Right atrium auricular region (tissue), 2 donors: ENCODE measurements around the gene RAB29. TPM values are rescaled to one million over a fixed set of nuclear protein-coding genes. Genes with fewer than 3 reads are reported as not detected.

Experiments used
- DNase-seq: peaks from one replicate; pipeline ENCODE4 v3.0.0-alpha.2; 2019; ENCODE audit warnings: low spot score
- H3K27ac ChIP-seq, 2 donors: fragments of 200-600 bp; sonication (generic); 1 replicate in 1 of 2; 2 replicates in 1 of 2; pipeline ENCODE4 v1.5.1; 2016 to 2019
- H3K27me3 ChIP-seq, 2 donors: fragments of 200-600 bp; sonication (generic); one replicate each; pipeline versions ENCODE4 v1.5.1 to v1.6.0; 2017 to 2019
- H3K36me3 ChIP-seq: fragments of 200-600 bp; sonication (generic); one replicate; pipeline ENCODE4 v1.5.1; 2016
- H3K4me1 ChIP-seq, 2 donors: fragments of 200-600 bp; sonication (generic); one replicate each; pipeline versions ENCODE4 v1.5.1 to v1.6.0; 2017 to 2019
- H3K4me3 ChIP-seq, 2 donors: fragments of 200-600 bp; sonication (generic); 1 replicate in 1 of 2; 2 replicates in 1 of 2; pipeline ENCODE4 v1.5.1; 2017 to 2019; ENCODE audit warnings: mild to moderate bottlenecking in 1 of 2, moderate library complexity in 1 of 2
- H3K9me3 ChIP-seq, 2 donors: fragments of 200-600 bp; sonication (generic); one replicate each; pipeline ENCODE4 v1.5.1; 2019
- CTCF ChIP-seq, 2 donors: fragments of 200-600 bp; sonication (generic); IDR thresholded peaks; one replicate each; pipeline ENCODE4 v1.5.1; 2019; ENCODE audit warnings: antibody characterized with exemption in 2 of 2
- total RNA-seq, 2 donors: library from RNA; depleted of rRNA; stranded (reverse); fragments of >200 nt; gene quantifications; one replicate each; pipeline ENCODE4 v1.1.0, GENCODE V29; 2016

Gene RAB29
- total RNA-seq, 2 donors from 2014 or later: 17.7 to 18.6 TPM

DNA sequence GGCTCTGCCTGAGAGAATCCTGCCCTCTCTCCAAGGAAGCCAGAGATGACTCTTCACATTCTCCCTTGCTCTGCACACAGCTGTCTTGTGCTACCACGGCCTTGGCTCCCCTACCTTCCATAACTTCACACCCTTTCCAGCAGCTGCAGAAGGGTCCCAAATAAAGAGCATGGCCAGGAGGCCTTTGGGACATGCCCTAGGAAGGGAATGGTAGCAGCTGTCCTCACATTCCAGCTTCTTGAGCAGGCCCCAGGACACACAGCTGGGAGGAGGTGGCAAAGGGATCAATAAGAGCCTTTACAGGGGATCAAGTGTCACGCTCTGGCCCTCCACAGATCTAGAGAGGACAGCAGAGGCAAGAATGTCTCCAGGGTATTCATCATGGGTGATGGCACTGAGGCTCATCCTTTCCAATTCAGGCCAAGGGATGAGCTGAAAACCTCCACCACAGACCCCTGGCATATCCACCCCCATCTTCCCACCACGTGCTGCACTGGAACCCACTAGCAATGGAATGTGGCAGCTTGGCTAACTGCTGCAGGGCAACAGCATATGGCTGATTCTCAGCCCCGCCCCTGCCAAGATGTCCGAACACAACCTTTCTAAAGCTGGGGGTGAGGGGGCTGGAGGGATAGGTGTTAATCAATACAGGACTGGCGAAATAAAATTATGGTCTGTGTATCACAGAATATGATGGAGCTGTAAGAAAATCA, 17.8 kb upstream of the RAB29 start:
- H3K27me3 ChIP-seq: no peaks in the 10 kb centered on the region
- H3K4me3 ChIP-seq: no peak overlapping the region
- no peak for DNase-seq
- peaks cover 90% of the 10 kb centered on the region for H3K36me3 ChIP-seq
- TF ChIP-seq CTCF (IDR thresholded peaks at IDR 0.05): no peak
- peak overlapping the region; percentile 6 to 11 for H3K27ac ChIP-seq
- no peaks in the 10 kb centered on the region for H3K4me1 ChIP-seq
- H3K9me3 ChIP-seq: no peaks in the 10 kb centered on the region

DNA sequence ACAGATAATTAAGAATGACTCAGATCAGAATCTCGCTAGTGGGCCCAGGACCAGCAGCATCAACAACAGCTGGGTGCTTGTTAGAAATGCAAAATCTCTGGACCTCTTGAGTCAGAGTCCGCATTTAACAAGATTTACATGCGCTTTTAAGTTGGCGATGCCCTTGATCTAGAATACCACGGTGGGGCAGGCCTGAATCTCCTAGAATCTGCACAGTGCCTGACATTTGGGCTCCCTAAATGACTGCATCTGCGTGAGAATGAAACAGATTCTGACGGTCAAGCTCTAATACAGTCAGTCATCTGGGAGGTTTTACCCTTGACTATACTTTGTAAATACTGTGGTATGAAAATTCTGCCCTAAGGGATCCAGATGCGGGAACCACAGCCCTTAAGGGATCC, 17.2 kb upstream of the RAB29 start:
- H3K9me3 ChIP-seq: no peaks in the 10 kb centered on the region
- no peak overlapping the region for H3K4me3 ChIP-seq
- no peaks in the 10 kb centered on the region for H3K27me3 ChIP-seq
- no peak for TF ChIP-seq CTCF (IDR thresholded peaks at IDR 0.05)
- DNase-seq: no peak
- H3K36me3 ChIP-seq: peaks cover 84% of the 10 kb centered on the region
- no peaks in the 10 kb centered on the region for H3K4me1 ChIP-seq
- H3K27ac ChIP-seq: peak overlapping the region; percentile 6 to 11

GRCh38 chr1:205791568-205792180, 16.4 kb upstream of the RAB29 start:
- Histone ChIP-seq H3K4me3 (no peak overlapping the region), H3K9me3 (no peaks in the 10 kb centered on the region), H3K27ac (peak overlapping the region in 1 of 2 donors; percentile 19), H3K27me3 (no peaks in the 10 kb centered on the region), H3K4me1 (no peaks in the 10 kb centered on the region), H3K36me3 (peaks cover 76% of the 10 kb centered on the region)
- TF ChIP-seq CTCF (IDR thresholded peaks at IDR 0.05): peak; percentile 44 to 84
- no peak for DNase-seq

GRCh38 chr1:205787287-205787916, 12.1 kb upstream of the RAB29 start:
- H3K9me3 ChIP-seq: no peaks in the 10 kb centered on the region
- TF ChIP-seq CTCF (IDR thresholded peaks at IDR 0.05): peak in 1 of 2 donors; percentile 15
- peak overlapping the region; percentile 51 to 76 for H3K27ac ChIP-seq
- H3K27me3 ChIP-seq: no peaks in the 10 kb centered on the region
- H3K36me3 ChIP-seq: peaks cover 33% of the 10 kb centered on the region
- peaks cover 0 to 22% of the 10 kb centered on the region in 2 donors for H3K4me1 ChIP-seq
- no peak overlapping the region for H3K4me3 ChIP-seq
- no peak for DNase-seq

DNA sequence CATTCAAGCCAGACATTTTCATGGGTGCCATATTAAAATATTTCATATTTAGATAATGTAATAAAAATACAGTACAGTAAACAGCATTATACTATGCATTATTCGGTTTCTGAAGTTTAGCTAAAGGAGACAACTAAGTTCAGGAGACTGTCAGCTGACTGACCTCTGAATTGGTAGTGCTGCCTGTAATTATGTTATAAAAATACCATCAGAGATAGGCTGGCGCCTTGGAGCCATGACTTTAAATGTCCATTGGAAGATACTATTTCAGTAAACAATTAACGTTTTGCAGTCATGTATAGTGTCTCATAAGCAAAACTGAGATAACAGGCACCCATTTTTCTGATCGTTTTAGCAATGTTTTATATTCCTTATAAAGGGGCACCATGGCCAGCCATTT, 11.3 kb upstream of the RAB29 start:
- Histone ChIP-seq H3K9me3 (no peaks in the 10 kb centered on the region), H3K4me1 (peaks cover 0 to 22% of the 10 kb centered on the region in 2 donors), H3K27ac (peak overlapping the region; percentile 51 to 76), H3K36me3 (peaks cover 27% of the 10 kb centered on the region), H3K27me3 (no peaks in the 10 kb centered on the region), H3K4me3 (no peak overlapping the region)
- TF ChIP-seq CTCF (IDR thresholded peaks at IDR 0.05): no peak
- no peak for DNase-seq
